HG03565 (cell line): ENCODE data around the gene NRAP.

Experiments used
- ATAC-seq: cut with Tn5 transposase; IDR thresholded peaks from one replicate; pipeline ENCODE4 v1.9.1; 2021; ENCODE audit warnings: mild to moderate bottlenecking, moderate library complexity; ENCODE audit not compliant: unreplicated experiment

Gene NRAP

GRCh38 chr10:113663908-113664307 lies at the start of gene NRAP:
TSS of gene NRAP (minus strand) at chr10:113664041. CDS start at chr10:113663882, 159 bp downstream.
- no peak for ATAC-seq

DNA sequence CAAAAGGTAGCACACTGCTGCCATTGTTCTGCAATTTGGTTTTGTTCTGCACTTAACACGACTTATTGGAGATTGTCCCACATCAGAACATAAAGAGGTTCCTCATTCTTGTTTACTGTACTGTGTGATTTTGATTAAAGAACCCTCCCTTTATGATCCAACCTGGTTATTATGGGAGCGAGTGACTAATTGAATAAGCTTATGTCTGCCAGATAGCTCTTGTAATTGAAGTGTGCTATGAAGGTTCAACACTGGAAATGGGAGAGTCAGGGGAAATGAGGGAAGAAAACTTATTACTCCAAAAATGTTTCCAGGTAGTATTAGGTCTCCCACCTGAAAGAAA lies 49.8 kb upstream of the NRAP start:
- no peak for ATAC-seq

DNA sequence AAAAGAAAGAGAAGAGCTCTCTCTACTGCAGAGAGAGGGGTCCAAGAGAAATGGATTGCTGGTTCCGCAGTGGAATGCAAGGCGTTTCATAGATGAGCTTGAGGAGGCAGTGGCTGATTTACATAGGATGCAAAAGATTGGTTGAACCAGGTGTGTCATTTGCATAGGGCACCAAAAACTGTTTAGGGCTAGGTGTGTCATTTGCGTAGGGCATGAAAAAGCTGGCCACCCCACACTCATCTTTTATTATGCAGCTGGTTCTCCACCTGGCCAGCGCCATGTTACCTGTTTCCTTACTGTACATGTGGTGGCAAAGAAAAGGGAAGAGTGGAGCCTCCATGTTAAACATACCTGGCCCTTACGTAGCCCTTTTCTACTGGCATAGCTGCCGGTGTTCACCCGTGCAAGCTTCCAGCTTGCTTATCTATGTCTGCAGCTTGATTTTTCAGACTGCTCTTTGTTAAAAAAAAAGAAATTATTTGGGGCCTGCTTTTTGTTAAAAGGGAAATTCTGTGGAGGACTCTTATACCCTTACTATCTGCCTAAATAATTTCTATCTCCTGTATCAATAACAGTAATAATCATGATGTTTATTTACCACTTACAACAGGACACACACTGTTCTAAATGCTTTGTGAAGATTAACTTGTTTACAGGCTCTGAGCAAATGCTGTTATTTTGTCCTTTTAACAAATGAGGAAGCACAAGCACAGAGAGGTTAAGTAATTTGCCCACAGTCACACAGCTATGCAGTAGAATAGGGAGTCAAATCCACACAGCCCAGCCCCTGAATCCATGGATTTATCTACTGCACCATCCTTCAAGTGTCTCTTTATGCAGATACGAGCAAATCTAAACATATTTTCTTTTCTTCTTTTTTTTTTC lies 49.2 kb upstream of the NRAP start:
- ATAC-seq = no peak

DNA sequence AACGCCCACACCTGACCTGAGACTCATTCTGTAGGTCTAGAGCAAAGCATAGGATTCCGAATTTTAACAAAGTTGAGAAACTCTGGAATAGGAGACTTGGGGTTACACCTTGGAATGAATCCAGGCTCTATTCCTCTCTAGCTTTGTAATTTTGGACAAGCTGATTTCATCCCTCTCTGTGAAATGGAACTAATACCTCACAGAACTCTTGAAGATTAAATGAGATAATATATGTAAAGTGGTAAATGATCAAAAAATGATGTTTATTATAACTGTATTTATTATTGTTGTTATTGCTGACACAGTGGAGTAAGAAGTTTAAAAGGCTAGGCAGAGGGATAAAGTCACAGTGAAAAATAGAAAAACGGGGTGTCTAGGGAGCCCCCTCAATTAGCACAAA lies 48.2 kb upstream of the NRAP start:
- no peak for ATAC-seq

DNA sequence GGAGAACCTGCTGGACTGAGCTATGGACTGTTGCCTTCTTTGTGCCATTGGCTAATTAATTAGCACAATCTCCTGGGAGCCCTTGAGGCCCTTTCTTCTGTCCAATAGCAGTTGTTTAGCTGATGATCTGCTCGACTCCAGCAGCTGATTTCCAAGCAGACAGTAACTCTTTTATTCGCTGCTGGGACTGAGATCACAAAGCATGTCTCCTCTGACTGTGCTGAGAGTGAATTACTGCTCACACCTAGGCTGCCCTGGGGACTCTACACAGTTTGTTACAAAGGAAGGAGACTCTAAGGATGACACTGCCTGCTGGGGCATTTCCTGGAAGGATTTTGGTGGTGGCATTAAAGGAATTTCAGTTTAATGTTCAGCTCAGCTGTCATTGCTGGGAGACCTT lies 47.3 kb upstream of the NRAP start:
- ATAC-seq = no peak

- no peak for ATAC-seq
Measured at GRCh38 chr10:113709221-113709838, 45.5 kb upstream of the NRAP start.

GRCh38 chr10:113708640-113709039 lies 44.8 kb upstream of the NRAP start:
- no peak for ATAC-seq

GRCh38 chr10:113706623-113707022 lies 42.8 kb upstream of the NRAP start:
- no peak for ATAC-seq

DNA sequence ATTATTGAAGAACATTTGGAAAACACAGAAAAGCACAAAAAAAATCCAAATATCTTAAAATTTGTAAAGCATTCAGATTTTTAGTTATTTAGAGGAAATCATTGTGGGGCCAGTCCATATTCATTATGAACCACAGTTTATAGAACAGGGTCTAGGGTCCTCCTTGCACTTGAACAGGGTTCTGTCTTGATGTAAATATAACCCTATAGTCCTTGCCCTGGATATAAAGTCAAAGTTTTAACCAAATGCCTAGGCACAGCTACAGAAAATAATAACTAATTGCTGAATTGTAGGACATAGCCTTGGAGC lies 41.5 kb upstream of the NRAP start:
- ATAC-seq = no peak

GRCh38 chr10:113704637-113705343 lies 40.9 kb upstream of the NRAP start:
- ATAC-seq = no peak

- ATAC-seq = no peak
Measured at GRCh38 chr10:113697595-113697994, 33.8 kb upstream of the NRAP start.

- no peak for ATAC-seq
Measured at GRCh38 chr10:113695691-113696090, 31.9 kb upstream of the NRAP start.

- ATAC-seq = no peak
Measured at GRCh38 chr10:113693348-113693747, 29.5 kb upstream of the NRAP start.

- no peak for ATAC-seq
Measured at GRCh38 chr10:113692271-113692670, 28.4 kb upstream of the NRAP start.

DNA sequence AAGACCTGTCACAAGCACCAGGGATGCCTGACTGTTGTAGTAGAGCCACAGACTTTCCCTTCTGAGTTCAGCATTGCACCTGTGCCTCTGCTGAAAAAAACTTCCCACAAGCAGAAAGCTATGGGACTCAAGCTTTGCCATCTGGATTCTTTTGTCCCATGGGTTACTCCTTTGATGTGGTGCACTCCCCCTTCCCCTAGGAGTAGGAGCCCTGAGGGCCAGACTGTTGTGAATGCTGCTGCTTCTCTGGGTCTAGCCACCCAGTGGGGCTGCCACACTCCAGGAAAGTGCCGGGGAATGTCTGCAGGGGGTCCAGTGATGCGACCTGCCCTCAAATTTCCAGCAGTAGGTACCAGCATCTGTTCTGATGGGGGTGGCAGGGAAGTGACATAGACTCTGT lies 27.5 kb upstream of the NRAP start:
- ATAC-seq = no peak

DNA sequence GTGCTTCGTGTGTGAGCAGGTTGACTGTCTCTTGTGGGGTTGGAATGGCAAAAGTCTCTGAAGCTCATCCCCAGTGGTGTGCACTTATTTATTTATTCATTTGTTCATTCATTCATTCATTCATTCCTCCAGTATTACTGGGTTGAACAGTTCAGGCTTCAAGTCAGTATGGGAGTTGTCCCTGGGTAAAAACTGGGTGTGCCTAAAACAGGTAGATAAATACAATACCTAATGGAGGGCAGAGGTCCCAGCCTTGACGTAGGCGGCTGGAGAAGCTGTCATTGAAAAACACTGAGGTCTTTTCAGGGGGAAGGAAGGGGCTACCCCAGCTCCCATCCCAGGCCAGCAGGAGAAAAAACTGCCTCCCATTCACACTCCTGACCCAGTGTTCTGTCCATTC lies 26.9 kb upstream of the NRAP start:
- no peak for ATAC-seq

- no peak for ATAC-seq
Measured at GRCh38 chr10:113689574-113689973, 25.7 kb upstream of the NRAP start.

GRCh38 chr10:113689057-113689456 lies 25.2 kb upstream of the NRAP start:
- no peak for ATAC-seq

DNA sequence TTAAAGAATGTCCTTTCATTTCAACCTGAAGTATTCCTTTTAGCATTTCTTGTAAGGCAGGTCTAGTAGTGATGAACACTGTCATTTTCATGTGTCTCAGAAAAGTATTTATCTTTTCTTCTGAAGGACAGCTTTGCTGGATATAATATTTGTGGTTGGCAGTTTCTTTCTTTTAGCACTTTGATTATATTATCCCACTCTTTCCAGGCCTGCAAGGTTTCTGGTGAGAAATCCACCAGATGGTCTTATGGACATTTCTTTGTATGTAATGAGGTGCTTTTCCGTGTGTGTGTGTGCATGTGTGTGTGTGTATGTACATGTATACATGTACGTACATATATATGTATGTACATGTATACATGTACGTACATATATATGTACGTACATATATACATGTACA lies 23.2 kb upstream of the NRAP start:
- ATAC-seq = no peak

DNA sequence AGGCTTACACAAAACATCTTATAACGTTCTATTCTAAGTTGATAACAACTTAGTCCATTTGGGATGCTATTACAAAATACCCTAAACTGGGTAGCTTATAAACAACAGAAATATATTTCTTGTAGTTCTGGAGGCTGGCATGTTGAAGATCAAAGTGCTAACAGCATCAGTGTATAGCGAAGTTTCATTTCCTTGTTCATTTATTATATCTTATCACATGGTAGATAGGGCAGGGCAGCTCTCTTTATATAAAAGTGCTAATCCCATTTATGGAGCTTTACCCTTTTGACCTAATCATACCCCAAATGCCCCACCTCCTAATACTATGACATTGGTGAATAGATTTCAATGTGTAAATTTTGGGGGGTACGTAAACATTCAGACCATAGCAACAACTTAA lies 22.2 kb upstream of the NRAP start:
- ATAC-seq = no peak

- no peak for ATAC-seq
Measured at GRCh38 chr10:113683300-113683699, 19.5 kb upstream of the NRAP start.
